Stimulated activated CD8-positive, alpha-beta memory T cell treated with anti-CD3 and anti-CD28 coated beads, Interleukin-7, amount 100 ng/mL, for 48 hours (primary cell): ENCODE data around the gene IMP3.
A peak's percentile ranks its signal among the peaks of the same experiment; 100 is the strongest.

Source experiments
- DNase-seq, 2 donors: peaks; one replicate each; pipeline ENCODE4 v3.0.0-alpha.2; 2020; ENCODE audit warnings: low read depth in 1 of 2; ENCODE audit errors: extremely low read depth in 1 of 2

IMP3 gene

GRCh38 chr15:75625542-75626347 is 14.3 kb downstream of the IMP3 start, which contains the start of gene SNUPN:
SNUPN (minus strand) TSS chr15:75625725; CDS start chr15:75621051, 4,674 bp downstream.
- peak; percentile 85 to 93 for DNase-seq

GRCh38 chr15:75622505-75622904 is 17.5 kb downstream of the IMP3 start:
- no peak for DNase-seq

DNA sequence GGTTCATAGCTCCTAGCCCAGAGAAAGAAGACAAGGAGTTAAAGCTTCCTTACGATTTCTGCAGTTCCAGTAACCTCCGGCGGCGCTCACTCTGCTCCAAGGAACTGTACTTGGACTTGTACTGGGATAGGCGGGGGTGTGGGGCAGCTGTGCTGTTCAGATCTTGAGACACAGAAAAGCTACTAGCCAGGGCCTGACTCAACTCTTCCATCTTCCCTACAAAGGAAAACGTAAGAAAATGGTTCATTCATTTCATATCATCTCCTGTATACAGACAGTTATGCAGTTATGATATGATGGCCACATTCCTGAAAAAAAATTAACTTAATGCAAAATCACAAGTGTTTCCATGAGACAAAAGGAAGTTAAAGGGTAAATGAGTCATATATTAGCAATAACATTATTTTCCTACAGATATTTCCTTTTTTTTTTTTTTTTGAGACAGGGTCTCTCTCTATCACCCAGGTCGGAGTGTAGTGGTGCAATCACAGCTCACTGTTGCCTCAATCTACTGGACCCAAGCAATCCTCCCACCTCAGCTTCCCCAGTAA is 19.1 kb downstream of the IMP3 start:
- no peak for DNase-seq

- DNase-seq, result no peak
Measured at GRCh38 chr15:75620058-75620820, 19.8 kb downstream of the IMP3 start.

- DNase-seq, result no peak
Measured at GRCh38 chr15:75616766-75617165, 23.3 kb downstream of the IMP3 start.

GRCh38 chr15:75606711-75607699 is 33.0 kb downstream of the IMP3 start:
- DNase-seq, result no peak

- DNase-seq, result no peak
Measured at GRCh38 chr15:75606026-75606425, 34.0 kb downstream of the IMP3 start.

DNA sequence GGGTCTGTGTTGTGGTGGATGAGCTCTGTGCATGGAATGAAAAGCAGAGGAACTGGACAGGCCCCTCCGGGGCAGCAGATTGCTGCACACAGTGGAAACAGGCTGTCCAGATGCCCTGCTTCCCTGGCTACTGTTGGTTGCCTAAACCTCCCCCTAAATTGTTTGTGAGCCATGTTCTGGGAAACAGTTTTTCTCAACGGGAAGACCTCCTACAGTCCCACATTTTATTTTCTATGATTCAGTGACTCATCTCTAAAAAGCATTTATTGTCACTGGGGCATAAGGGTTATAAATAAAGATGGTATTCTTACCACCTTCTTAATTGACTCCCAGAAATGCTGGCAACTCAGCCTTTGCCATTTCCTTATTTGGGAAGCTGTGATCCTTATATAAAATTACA is 40.6 kb downstream of the IMP3 start:
- DNase-seq, result no peak

GRCh38 chr15:75598361-75598760 is 41.7 kb downstream of the IMP3 start:
- DNase-seq, result no peak

- DNase-seq, result no peak
Measured at GRCh38 chr15:75597667-75598341, 42.2 kb downstream of the IMP3 start.

GRCh38 chr15:75596703-75597345 is 43.2 kb downstream of the IMP3 start:
- DNase-seq, result no peak

DNA sequence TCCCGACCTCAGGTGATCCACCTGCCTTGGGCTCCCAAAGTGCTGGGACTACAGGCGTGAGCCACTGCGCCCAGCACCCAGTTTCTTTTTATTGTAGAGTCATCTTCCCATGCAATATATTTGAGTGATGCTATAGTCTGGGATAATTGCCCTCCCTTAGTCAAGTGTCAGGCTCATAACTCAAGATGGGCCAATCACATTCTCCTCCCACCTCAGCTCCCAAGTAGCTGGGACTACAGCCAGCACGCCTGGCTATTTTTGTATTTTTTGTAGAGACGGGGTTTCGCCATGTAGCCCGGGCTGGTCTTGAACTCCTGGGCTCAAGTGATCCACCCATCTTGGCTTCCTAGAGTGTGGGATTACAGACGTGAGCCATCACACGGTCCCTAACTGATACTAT is 45.7 kb downstream of the IMP3 start:
- no peak for DNase-seq

DNA sequence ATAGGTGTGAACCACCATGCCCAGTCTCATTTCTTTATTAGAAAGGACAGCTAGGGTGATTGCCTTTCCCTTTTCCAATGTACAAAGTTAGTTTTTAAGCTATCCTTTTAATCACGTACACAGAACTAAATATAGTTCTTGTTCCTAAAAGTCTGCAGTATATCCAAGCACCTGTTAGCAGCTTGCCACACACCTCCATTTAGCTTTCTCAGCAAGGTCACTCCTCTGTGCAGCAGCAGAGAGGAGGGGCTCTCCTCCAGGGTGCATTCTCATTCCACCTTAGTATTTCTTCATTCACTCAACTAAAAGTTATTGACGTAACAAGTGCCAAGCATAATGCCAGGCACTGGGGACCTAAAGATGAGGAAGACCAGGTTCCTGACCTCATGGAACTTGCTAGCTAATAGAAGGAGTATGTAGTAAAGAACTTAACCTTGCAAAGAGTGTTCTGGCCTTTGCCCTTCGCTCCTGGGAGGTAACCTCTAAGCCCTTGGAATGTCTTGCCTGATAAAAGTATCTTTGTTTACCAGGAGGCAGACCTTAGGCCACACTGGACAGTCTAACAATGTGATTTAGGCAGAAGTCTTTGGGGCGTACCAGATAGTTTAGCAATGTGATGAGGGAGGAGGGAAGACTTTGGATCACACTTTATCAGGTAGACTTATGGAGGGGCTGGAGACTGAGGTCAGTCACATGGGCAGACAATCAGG is 48.2 kb downstream of the IMP3 start:
- no peak for DNase-seq

DNA sequence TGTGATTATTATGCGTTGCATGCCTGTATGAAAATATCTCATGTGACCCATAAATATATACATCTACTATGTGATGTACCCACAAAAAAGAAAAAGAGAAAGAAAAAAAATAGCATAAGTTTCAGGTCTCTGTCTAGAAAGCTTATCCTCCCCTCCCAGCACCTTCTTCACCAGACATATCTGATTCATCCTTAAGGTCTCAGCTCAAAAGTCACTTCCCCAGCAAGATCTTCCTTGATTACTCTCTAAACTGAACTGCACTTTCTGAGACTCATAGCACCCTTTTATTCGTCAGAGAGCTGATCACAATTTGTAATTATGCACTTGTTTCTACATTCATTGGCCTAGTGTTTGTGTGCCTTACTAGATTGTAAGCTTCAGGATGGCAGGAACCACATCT is 49.8 kb downstream of the IMP3 start:
- no peak for DNase-seq
